A549 (cell line): Measurements from ENCODE around the gene MPHOSPH8. TPM values are rescaled to one million over a fixed set of nuclear protein-coding genes. Genes with fewer than 3 reads are reported as not detected.

ENCODE experiments used
- ATAC-seq, 2 experiments: fragments of 200-7000 bp in 1 of 2; fragments of >200 bp in 1 of 2; cut with Nextera tagmentation in 1 of 2; cut with Tn5 transposase in 1 of 2; 3 replicates each; pipeline versions ENCODE4 v1.8.0 to v1.9.1; 2018 to 2020; ENCODE audit warnings: mild to moderate bottlenecking in 1 of 2, moderate library complexity in 1 of 2
- CTCF ChIA-PET: fragments of 300-600 bp; sonication (Branson Sonifier 250); formaldehyde crosslinking; extraction: SDS; loops from one replicate; lab custom pipeline; 2021; ENCODE audit warnings: antibody characterized with exemption, inconsistent platforms; lab: Yijun Ruan, JAX
- POLR2A ChIA-PET: fragments of 350-600 bp; formaldehyde crosslinking; extraction: SDS; loops from one replicate; lab custom pipeline; 2021; ENCODE audit warnings: antibody characterized with exemption, inconsistent platforms; lab: Yijun Ruan, JAX
- DNase-seq, 2 experiments: peaks; one replicate each; pipeline versions ENCODE4 v3.0.0 to v3.0.0-alpha.2; 2011 to 2016; ENCODE audit warnings: low read depth in 1 of 2, low spot score in 1 of 2
- FAIRE-seq: peaks from 2 replicates; lab custom pipeline; 2011; peaks lifted over from hg19 to GRCh38; lab: Jason Lieb, UNC
- H3K27ac ChIP-seq, 2 experiments: fragments of >200 bp; sonication (Bioruptor Twin); formaldehyde crosslinking; 3 replicates each; pipeline ENCODE4 v1.5.1; 2016 to 2017
- H3K4me1 ChIP-seq: fragments of >200 bp; sonication (Bioruptor Twin); formaldehyde crosslinking; 3 replicates; pipeline ENCODE4 v1.6.1; 2016
- H3K4me2 ChIP-seq: fragments of >200 bp; sonication (Bioruptor Twin); formaldehyde crosslinking; 3 replicates; pipeline ENCODE4 v1.6.1; 2016
- H3K4me3 ChIP-seq: fragments of >200 bp; sonication (Bioruptor Twin); formaldehyde crosslinking; 3 replicates; pipeline ENCODE4 v1.5.1; 2016
- H3K9me3 ChIP-seq: fragments of >200 bp; sonication (Bioruptor Twin); formaldehyde crosslinking; 3 replicates; pipeline ENCODE4 v1.6.1; 2016
- BHLHE40 ChIP-seq: IDR thresholded peaks from 2 replicates; pipeline ENCODE4 v1.6.1; 2012; ENCODE audit warnings: low read depth, low read length, inconsistent platforms
- CBX8 ChIP-seq: fragments of 200-600 bp; sonication (generic); IDR thresholded peaks from 2 replicates; pipeline ENCODE4 v1.6.1; 2016
- CHD4 ChIP-seq: fragments of 200-600 bp; sonication (generic); IDR thresholded peaks from 2 replicates; pipeline ENCODE4 v1.6.1; 2016; ENCODE audit warnings: antibody characterized with exemption, mild to moderate bottlenecking, borderline replicate concordance
- EP300 ChIP-seq, 2 experiments: fragments of >200 bp; sonication (Bioruptor Twin); formaldehyde crosslinking; IDR thresholded peaks; 2 replicates in 1 of 2; 3 replicates in 1 of 2; pipeline ENCODE4 v1.6.1; 2016 to 2017
- FOSB ChIP-seq: fragments of 250-450 bp; sonication (Bioruptor Pico); IDR thresholded peaks from 2 replicates; pipeline ENCODE4 v1.5.0; 2020; ENCODE audit warnings: mild to moderate bottlenecking, moderate library complexity
- FOXS1 ChIP-seq: fragments of 250-450 bp; sonication (Bioruptor Pico); IDR thresholded peaks from 2 replicates; pipeline ENCODE4 v1.5.0; 2020; ENCODE audit warnings: mild to moderate bottlenecking, moderate library complexity
- HEYL ChIP-seq: fragments of 250-450 bp; sonication (Bioruptor Pico); IDR thresholded peaks from 2 replicates; pipeline ENCODE4 v1.8.0; 2021; ENCODE audit warnings: mild to moderate bottlenecking, moderate library complexity
- HOXB13 ChIP-seq: fragments of 250-450 bp; sonication (Bioruptor Pico); IDR thresholded peaks from 2 replicates; pipeline ENCODE4 v1.5.0; 2020; ENCODE audit warnings: low read depth, mild to moderate bottlenecking, moderate library complexity
- HOXB5 ChIP-seq: fragments of 250-450 bp; sonication (Bioruptor Pico); IDR thresholded peaks from 2 replicates; pipeline ENCODE4 v1.5.0; 2020; ENCODE audit warnings: mild to moderate bottlenecking, moderate library complexity
- JUNB ChIP-seq: fragments of >200 bp; sonication (Bioruptor Twin); formaldehyde crosslinking; IDR thresholded peaks from 2 replicates; pipeline ENCODE4 v1.6.1; 2016
- KDM5A ChIP-seq: fragments of 200-600 bp; sonication (generic); IDR thresholded peaks from 2 replicates; pipeline ENCODE4 v1.6.1; 2016; ENCODE audit warnings: antibody characterized with exemption, mild to moderate bottlenecking
- NFE2L2 ChIP-seq: fragments of 150-350 bp; conservative IDR thresholded peaks from 2 replicates; pipeline ENCODE4 v1.6.1; 2014; ENCODE audit warnings: low read length
- NR3C1 ChIP-seq: fragments of >200 bp; sonication (Bioruptor Twin); formaldehyde crosslinking; IDR thresholded peaks from 3 replicates; pipeline ENCODE4 v1.6.1; 2017
- RAD21 ChIP-seq, 2 experiments: fragments of >200 bp in 1 of 2; sonication (Bioruptor Twin) in 1 of 2; formaldehyde crosslinking in 1 of 2; IDR thresholded peaks in 1 of 2; conservative IDR thresholded peaks in 1 of 2; 2 replicates in 1 of 2; 3 replicates in 1 of 2; pipeline ENCODE4 v1.6.1; 2012 to 2018; ENCODE audit warnings: inconsistent platforms in 1 of 2
- RARB ChIP-seq: fragments of 250-450 bp; sonication (Bioruptor Pico); IDR thresholded peaks from 2 replicates; pipeline ENCODE4 v1.8.0; 2021; ENCODE audit warnings: mild to moderate bottlenecking, moderate library complexity
- RNF2 ChIP-seq: fragments of 200-600 bp; sonication (generic); IDR thresholded peaks from 2 replicates; pipeline ENCODE4 v1.6.1; 2016; ENCODE audit warnings: low read depth, mild to moderate bottlenecking, antibody characterized with exemption, moderate library complexity, borderline replicate concordance
- SMC3 ChIP-seq: fragments of >200 bp; sonication (Bioruptor Twin); formaldehyde crosslinking; IDR thresholded peaks from 3 replicates; pipeline ENCODE4 v1.6.1; 2018; ENCODE audit warnings: inconsistent platforms
- TFCP2L1 ChIP-seq: fragments of 250-450 bp; sonication (Bioruptor Pico); IDR thresholded peaks from 2 replicates; pipeline ENCODE4 v1.5.0; 2021; ENCODE audit warnings: mild to moderate bottlenecking
- ZC3H11A ChIP-seq: fragments of 450-650 bp; IDR thresholded peaks from 2 replicates; pipeline ENCODE4 v1.6.1; 2014; ENCODE audit warnings: antibody characterized with exemption, mild to moderate bottlenecking
- WGBS: methylation state at CpG from one replicate; pipeline ENCODE4 v1.1.6; 2017; ENCODE audit errors: missing lambda C conversion rate; 5-methylcytosine and 5-hydroxymethylcytosine counted together
- polyA plus RNA-seq, 4 experiments: library from polyadenylated mRNA; depleted of rRNA in 3 of 4; stranded (reverse); fragments of >200 nt; fragmentation: RNase III in 1 of 4; extraction: RNeasy Plus Mini Kit Qiagen cat#74134 plus additional on column Dnase treatment in 1 of 4; gene quantifications; 2 replicates in 3 of 4; 3 replicates in 1 of 4; pipeline ENCODE4 v1.2.3, GENCODE V29; 2011 to 2017
- TF ChIP-seq, protein P1 (sequence below): fragments of 250-450 bp; sonication (Bioruptor Pico); IDR thresholded peaks from 2 replicates; pipeline ENCODE4 v1.5.0; 2020; ENCODE audit warnings: low read depth, mild to moderate bottlenecking, moderate library complexity
- TF ChIP-seq, protein P2 (sequence below): fragments of >200 bp; sonication (Bioruptor Twin); formaldehyde crosslinking; IDR thresholded peaks from 2 replicates; pipeline ENCODE4 v1.6.1; 2016
- TF ChIP-seq, protein P3 (sequence below): IDR thresholded peaks from 2 replicates; pipeline ENCODE4 v1.6.1; 2012; ENCODE audit warnings: low read depth, borderline replicate concordance
- TF ChIP-seq, protein P4 (sequence below): fragments of 250-450 bp; sonication (Bioruptor Pico); IDR thresholded peaks from 2 replicates; pipeline ENCODE4 v1.5.0; 2021; ENCODE audit warnings: mild to moderate bottlenecking, moderate library complexity, borderline replicate concordance

The MPHOSPH8 gene
- polyA plus RNA-seq, 2 of the 4 experiments (the other 2 are of a cell fraction): 15.2 to 16.2 TPM

DNA sequence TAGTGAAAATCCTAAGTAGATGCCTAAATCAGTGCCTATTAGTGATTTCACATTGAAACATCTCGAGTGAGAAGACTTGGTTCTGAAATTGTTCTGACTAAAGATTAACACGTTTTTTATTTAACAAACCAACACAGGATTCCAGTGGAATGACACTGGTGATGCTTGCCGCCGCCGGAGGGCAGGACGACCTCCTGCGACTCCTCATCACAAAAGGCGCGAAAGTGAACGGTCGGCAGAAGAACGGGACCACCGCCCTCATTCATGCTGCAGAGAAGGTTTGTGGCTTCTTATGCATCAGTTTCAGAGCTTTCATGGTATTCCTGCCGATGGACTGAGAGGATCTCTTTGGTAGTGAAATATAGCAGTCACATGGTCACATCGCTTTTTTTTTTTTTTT, 28.1 kb downstream of the MPHOSPH8 start:
- no peak for FAIRE-seq
- CTCF ChIA-PET: no interaction called here
- no peaks in the 10 kb centered on the region for H3K9me3 ChIP-seq
- 89% methylated on average over 15 of the region's 15 CpGs for WGBS
- H3K4me3 ChIP-seq: no peak overlapping the region
- TF ChIP-seq EP300 (IDR thresholded peaks at IDR 0.05) (no peak), TFCP2L1 (CRISPR knock-in tag) (no peak), SMC3 (no peak), KDM5A (no peak), FOXS1 (CRISPR knock-in tag) (no peak), JUNB (no peak), RAD21 (conservative IDR thresholded peaks at IDR 0.05 in 1 of 2, IDR thresholded peaks at IDR 0.05 in 1 of 2) (no peak), HOXB5 (no peak), CHD4 (no peak), NR3C1 (no peak), HOXB13 (CRISPR knock-in tag) (no peak), RARB (CRISPR knock-in tag) (no peak)
- TF ChIP-seq, protein P1, sequence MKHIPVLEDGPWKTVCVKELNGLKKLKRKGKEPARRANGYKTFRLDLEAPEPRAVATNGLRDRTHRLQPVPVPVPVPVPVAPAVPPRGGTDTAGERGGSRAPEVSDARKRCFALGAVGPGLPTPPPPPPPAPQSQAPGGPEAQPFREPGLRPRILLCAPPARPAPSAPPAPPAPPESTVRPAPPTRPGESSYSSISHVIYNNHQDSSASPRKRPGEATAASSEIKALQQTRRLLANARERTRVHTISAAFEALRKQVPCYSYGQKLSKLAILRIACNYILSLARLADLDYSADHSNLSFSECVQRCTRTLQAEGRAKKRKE: no peak
- ATAC-seq: no peak
- no peak for DNase-seq
- no peak overlapping the region for H3K27ac ChIP-seq
- H3K4me1 ChIP-seq: no peaks in the 10 kb centered on the region
- POLR2A ChIA-PET: no interaction called here
- no peak overlapping the region for H3K4me2 ChIP-seq

DNA sequence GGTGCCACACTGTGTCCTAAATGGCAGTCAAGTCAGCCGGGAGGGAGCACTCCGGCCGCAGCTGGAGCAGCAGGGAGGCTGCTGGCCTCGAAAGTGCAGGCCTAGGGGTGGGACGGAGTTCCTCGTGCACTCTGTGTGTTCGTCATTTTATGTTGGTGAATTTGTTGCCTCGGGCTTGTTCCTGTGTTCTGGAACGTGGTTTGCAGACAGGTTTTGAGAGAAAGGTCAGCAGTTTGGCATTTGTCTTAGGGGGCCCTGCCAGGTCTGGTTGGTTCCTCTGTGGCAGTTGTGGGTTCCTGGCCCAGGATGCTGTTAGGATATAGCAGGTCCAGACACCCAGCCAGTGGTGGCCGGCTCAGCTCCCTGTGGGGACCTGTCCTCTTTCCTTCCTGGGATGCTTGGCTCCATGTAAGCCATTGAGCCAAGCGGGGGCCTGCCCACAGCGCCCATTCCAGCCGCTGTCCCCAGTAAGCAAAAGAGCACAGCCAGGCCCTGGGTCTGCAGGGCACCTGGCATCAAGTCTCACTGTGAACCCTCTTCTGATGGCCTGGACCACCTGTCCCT, 30.0 kb downstream of the MPHOSPH8 start:
- Histone ChIP-seq H3K4me1 (no peaks in the 10 kb centered on the region), H3K27ac (no peak overlapping the region), H3K4me2 (no peak overlapping the region), H3K9me3 (no peaks in the 10 kb centered on the region), H3K4me3 (no peak overlapping the region)
- ChIA-PET CTCF (interaction anchor here (1.0 kb wide), 1 partner anchor 226 kb away, joined by 3 read pairs; no protein-coding TSS in a partner anchor), POLR2A (no interaction called here)
- TF ChIP-seq NFE2L2: no peak
- TF ChIP-seq, protein P2, sequence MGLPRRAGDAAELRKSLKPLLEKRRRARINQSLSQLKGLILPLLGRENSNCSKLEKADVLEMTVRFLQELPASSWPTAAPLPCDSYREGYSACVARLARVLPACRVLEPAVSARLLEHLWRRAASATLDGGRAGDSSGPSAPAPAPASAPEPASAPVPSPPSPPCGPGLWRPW: no peak
- no peak for TF ChIP-seq RNF2
- no peak for TF ChIP-seq KDM5A
- no peak for TF ChIP-seq CBX8
- TF ChIP-seq HEYL: no peak
- TF ChIP-seq FOSB (CRISPR knock-in tag): no peak
- TF ChIP-seq CHD4: no peak
- TF ChIP-seq, protein P3, sequence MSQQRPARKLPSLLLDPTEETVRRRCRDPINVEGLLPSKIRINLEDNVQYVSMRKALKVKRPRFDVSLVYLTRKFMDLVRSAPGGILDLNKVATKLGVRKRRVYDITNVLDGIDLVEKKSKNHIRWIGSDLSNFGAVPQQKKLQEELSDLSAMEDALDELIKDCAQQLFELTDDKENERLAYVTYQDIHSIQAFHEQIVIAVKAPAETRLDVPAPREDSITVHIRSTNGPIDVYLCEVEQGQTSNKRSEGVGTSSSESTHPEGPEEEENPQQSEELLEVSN: no peak
- TF ChIP-seq BHLHE40: no peak
- DNase-seq: no peak
- no peak for ATAC-seq
- FAIRE-seq: no peak
- WGBS: 76% methylated on average over 6 of the region's 13 CpGs

DNA sequence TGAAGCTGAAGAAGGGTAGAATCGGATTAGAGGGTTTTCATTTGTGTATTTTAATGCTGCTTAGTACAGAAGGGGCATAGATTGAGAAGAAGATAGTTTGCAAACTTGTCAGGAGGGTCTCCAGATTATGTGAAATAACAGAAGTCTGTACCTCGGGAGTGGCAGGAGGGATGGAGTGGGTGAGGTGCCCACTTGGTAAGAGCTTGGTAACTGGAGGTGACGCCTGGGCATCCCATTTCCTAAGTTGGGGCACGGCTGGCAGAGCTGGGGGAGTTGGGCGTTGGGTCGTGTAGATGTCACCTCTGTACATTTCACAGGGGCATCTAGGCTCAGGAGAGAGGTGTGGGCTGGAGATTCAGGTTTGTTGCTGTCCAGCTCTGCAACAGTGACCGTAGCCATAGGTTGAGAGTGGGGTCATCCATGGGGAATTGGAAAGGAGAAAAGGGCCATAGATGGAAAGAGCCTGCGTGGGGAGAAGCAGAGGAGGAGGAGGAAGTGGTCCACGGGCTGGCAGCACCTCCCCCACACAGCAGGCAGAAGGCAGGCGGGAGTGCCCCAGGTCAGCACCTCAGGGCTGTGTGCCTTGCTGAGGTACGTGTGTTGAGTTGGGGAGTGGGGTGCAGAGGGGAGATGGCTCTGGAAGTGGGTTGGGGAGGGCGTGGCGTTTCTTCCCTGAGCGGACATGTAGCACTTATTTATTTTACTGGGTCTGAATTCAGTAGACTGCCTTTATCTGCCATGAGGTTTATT, 31.2 kb downstream of the MPHOSPH8 start:
- H3K4me3 ChIP-seq: no peak overlapping the region
- POLR2A ChIA-PET: no interaction called here
- no peak for TF ChIP-seq TFCP2L1 (CRISPR knock-in tag)
- TF ChIP-seq ZC3H11A: no peak
- TF ChIP-seq, protein P4, sequence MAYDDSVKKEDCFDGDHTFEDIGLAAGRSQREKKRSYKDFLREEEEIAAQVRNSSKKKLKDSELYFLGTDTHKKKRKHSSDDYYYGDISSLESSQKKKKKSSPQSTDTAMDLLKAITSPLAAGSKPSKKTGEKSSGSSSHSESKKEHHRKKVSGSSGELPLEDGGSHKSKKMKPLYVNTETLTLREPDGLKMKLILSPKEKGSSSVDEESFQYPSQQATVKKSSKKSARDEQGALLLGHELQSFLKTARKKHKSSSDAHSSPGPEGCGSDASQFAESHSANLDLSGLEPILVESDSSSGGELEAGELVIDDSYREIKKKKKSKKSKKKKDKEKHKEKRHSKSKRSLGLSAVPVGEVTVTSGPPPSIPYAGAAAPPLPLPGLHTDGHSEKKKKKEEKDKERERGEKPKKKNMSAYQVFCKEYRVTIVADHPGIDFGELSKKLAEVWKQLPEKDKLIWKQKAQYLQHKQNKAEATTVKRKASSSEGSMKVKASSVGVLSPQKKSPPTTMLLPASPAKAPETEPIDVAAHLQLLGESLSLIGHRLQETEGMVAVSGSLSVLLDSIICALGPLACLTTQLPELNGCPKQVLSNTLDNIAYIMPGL (CRISPR knock-in tag): no peak
- TF ChIP-seq, all 56 proteins: peak for 0
- FAIRE-seq: no peak
- no peak overlapping the region for H3K27ac ChIP-seq
- CTCF ChIA-PET: interaction anchor here (0.6 kb wide), 1 partner anchor 53 kb away, joined by 3 read pairs; no protein-coding TSS in a partner anchor
- no peak overlapping the region for H3K4me2 ChIP-seq
- no peak for ATAC-seq
- no peaks in the 10 kb centered on the region for H3K9me3 ChIP-seq
- WGBS: 87% methylated on average over 14 of the region's 14 CpGs
- DNase-seq: no peak
- H3K4me1 ChIP-seq: no peaks in the 10 kb centered on the region
